Naive thymus-derived CD4-positive, alpha-beta T cell (primary cell): Measurements from ENCODE around the gene ETS2. TPM values are rescaled to one million over a fixed set of nuclear protein-coding genes. Genes with fewer than 3 reads are reported as not detected.

Experiments used
- ATAC-seq: fragments of 150-1000 bp; cut with Tn5 transposase; 2 replicates; pipeline ENCODE4 v1.10.0; 2021; ENCODE audit warnings: mild to moderate bottlenecking, moderate library complexity
- CTCF ChIA-PET: fragments of 350-600 bp; sonication (Branson Sonifier 250); formaldehyde crosslinking; loops from one replicate; lab custom pipeline; 2021; ENCODE audit warnings: antibody characterized with exemption; lab: Charles Lee
- POLR2A ChIA-PET: fragments of 350-600 bp; sonication (Branson Sonifier 250); formaldehyde crosslinking; loops from one replicate; lab custom pipeline; 2021; ENCODE audit warnings: antibody characterized with exemption, inconsistent platforms; lab: Charles Lee
- DNase-seq, 9 donors: peaks; one replicate each; pipeline versions ENCODE4 v3.0.0 to v3.0.0-alpha.2; 2020 to 2022; ENCODE audit warnings: mixed read lengths in 1 of 9
- H3K27ac ChIP-seq: one replicate; pipeline ENCODE4 v1.7.0; 2013; ENCODE audit warnings: mild to moderate bottlenecking, low read depth, low read length, moderate library complexity
- H3K27me3 ChIP-seq, 2 donors: one replicate each; pipeline ENCODE4 v1.7.0; 2013; ENCODE audit warnings: low read length in 2 of 2, mild to moderate bottlenecking in 2 of 2, moderate library complexity in 2 of 2; ENCODE audit not compliant: control insufficient read depth in 2 of 2, insufficient read depth in 2 of 2
- H3K36me3 ChIP-seq, 3 experiments: 1 replicate in 2 of 3; 2 replicates in 1 of 3; pipeline ENCODE4 v1.7.0; 2013; ENCODE audit warnings: low read length in 3 of 3, mild to moderate bottlenecking in 3 of 3, moderate library complexity in 1 of 3; ENCODE audit not compliant: insufficient read depth in 3 of 3, control insufficient read depth in 2 of 3
- H3K4me1 ChIP-seq, 2 donors: one replicate each; pipeline ENCODE4 v1.7.0; 2013; ENCODE audit warnings: low read length in 2 of 2, mild to moderate bottlenecking in 2 of 2, moderate library complexity in 1 of 2; ENCODE audit not compliant: control insufficient read depth in 2 of 2, insufficient read depth in 2 of 2
- H3K4me3 ChIP-seq: 2 replicates; pipeline ENCODE4 v1.7.0; 2013; ENCODE audit warnings: mild to moderate bottlenecking, low read length
- H3K9me3 ChIP-seq, 3 experiments: 1 replicate in 2 of 3; 2 replicates in 1 of 3; pipeline ENCODE4 v1.7.0; 2013; ENCODE audit warnings: low read length in 3 of 3; ENCODE audit not compliant: control insufficient read depth in 2 of 3
- H3K27ac Mint-ChIP-seq, 9 donors: one replicate each; pipeline ENCODE4 v1.8.0; 2020 to 2022; ENCODE audit warnings: mixed read lengths in 9 of 9, mild to moderate bottlenecking in 8 of 9, moderate library complexity in 5 of 9, inconsistent platforms in 2 of 9
- H3K27me3 Mint-ChIP-seq, 5 donors: one replicate each; pipeline ENCODE4 v1.8.0; 2021 to 2022; ENCODE audit warnings: mixed read lengths in 5 of 5, mild to moderate bottlenecking in 1 of 5
- H3K36me3 Mint-ChIP-seq, 5 donors: one replicate each; pipeline ENCODE4 v1.8.0; 2020 to 2022; ENCODE audit warnings: mixed read lengths in 5 of 5, mild to moderate bottlenecking in 3 of 5, inconsistent platforms in 1 of 5
- H3K4me1 Mint-ChIP-seq, 7 donors: one replicate each; pipeline ENCODE4 v1.8.0; 2020 to 2022; ENCODE audit warnings: mixed read lengths in 7 of 7, mild to moderate bottlenecking in 3 of 7, inconsistent platforms in 1 of 7
- H3K4me3 Mint-ChIP-seq, 10 donors: one replicate each; pipeline ENCODE4 v1.8.0; 2020 to 2022; ENCODE audit warnings: mild to moderate bottlenecking in 10 of 10, mixed read lengths in 10 of 10, moderate library complexity in 6 of 10, inconsistent platforms in 2 of 10
- H3K9me3 Mint-ChIP-seq, 11 donors: one replicate each; pipeline ENCODE4 v1.8.0; 2020 to 2022; ENCODE audit warnings: mixed read lengths in 11 of 11, mild to moderate bottlenecking in 4 of 11, inconsistent platforms in 1 of 11, moderate library complexity in 1 of 11
- intact Hi-C, 2 donors: fragments of 100-400 bp; cut with micrococcal nuclease; formaldehyde crosslinking; loops; one replicate each; pipeline ENCODE4 v1.15.1; 2023
- polyA plus RNA-seq, 2 donors: library from polyadenylated mRNA; unstranded; fragments of 300-500 nt; fragmentation: Illumina TruSeq; gene quantifications; one replicate each; pipeline ENCODE4 v1.2.3, GENCODE V29; 2021
- total RNA-seq, 6 experiments: library from RNA in 5 of 6; stranded (reverse) in 5 of 6; gene quantifications; 1 replicate in 5 of 6; 2 replicates in 1 of 6; pipeline ENCODE4 v1.2.3 and lab custom pipeline; 2021 to 2026

The ETS2 gene
- total and polyA plus RNA-seq, 7 experiments from 2014 or later: 3.4 to 61.1 (median 17.1) TPM

- intact Hi-C loops: no loop called here
- no peak overlapping the region for H3K27ac Mint-ChIP-seq
- DNase-seq (no peak), ATAC-seq (no peak)
- Histone ChIP-seq H3K4me3 (no peak overlapping the region), H3K36me3 (no peaks in the 10 kb centered on the region), H3K27me3 (no peaks in the 10 kb centered on the region), H3K27ac (no peak overlapping the region), H3K9me3 (no peaks in the 10 kb centered on the region), H3K4me1 (no peaks in the 10 kb centered on the region)
- peaks cover 0 to 8% (median 5%) of the 10 kb centered on the region in 5 donors for H3K27me3 Mint-ChIP-seq
- CTCF ChIA-PET: no interaction called here
- peaks cover 0 to 2% (median 0%) of the 10 kb centered on the region in 11 donors for H3K9me3 Mint-ChIP-seq
- POLR2A ChIA-PET: no interaction called here
- H3K4me3 Mint-ChIP-seq: no peak overlapping the region
- H3K36me3 Mint-ChIP-seq: no peaks in the 10 kb centered on the region
- peaks cover 0 to 4% (median 0%) of the 10 kb centered on the region in 7 donors for H3K4me1 Mint-ChIP-seq
Observed at GRCh38 chr21:38798081-38798480, 7.6 kb upstream of the ETS2 start.

- ATAC-seq: no peak
- Mint-ChIP-seq H3K36me3 (no peaks in the 10 kb centered on the region), H3K27me3 (peaks cover 0 to 8% (median 5%) of the 10 kb centered on the region in 5 donors), H3K4me3 (no peak overlapping the region), H3K4me1 (peaks cover 0 to 4% (median 0%) of the 10 kb centered on the region in 7 donors), H3K9me3 (peaks cover 0 to 2% (median 0%) of the 10 kb centered on the region in 11 donors), H3K27ac (no peak overlapping the region)
- H3K4me3 ChIP-seq: no peak overlapping the region
- H3K27me3 ChIP-seq: no peaks in the 10 kb centered on the region
- CTCF ChIA-PET: no interaction called here
- intact Hi-C loops: no loop called here
- no peaks in the 10 kb centered on the region for H3K36me3 ChIP-seq
- H3K9me3 ChIP-seq: no peaks in the 10 kb centered on the region
- POLR2A ChIA-PET: no interaction called here
- no peaks in the 10 kb centered on the region for H3K4me1 ChIP-seq
- no peak for DNase-seq
- no peak overlapping the region for H3K27ac ChIP-seq
Observed at GRCh38 chr21:38798481-38798882, 7.2 kb upstream of the ETS2 start.

- Mint-ChIP-seq H3K4me3 (no peak overlapping the region), H3K4me1 (peaks cover 3 to 12% (median 6%) of the 10 kb centered on the region in 7 donors), H3K9me3 (peaks cover 0 to 2% (median 0%) of the 10 kb centered on the region in 11 donors), H3K27me3 (peaks cover 0 to 8% (median 5%) of the 10 kb centered on the region in 5 donors), H3K36me3 (no peaks in the 10 kb centered on the region), H3K27ac (no peak overlapping the region)
- no peak for ATAC-seq
- Histone ChIP-seq H3K9me3 (no peaks in the 10 kb centered on the region), H3K4me3 (no peak overlapping the region), H3K36me3 (no peaks in the 10 kb centered on the region), H3K27ac (no peak overlapping the region), H3K27me3 (no peaks in the 10 kb centered on the region), H3K4me1 (peaks cover 0 to 6% of the 10 kb centered on the region in 2 donors)
- CTCF ChIA-PET: no interaction called here
- POLR2A ChIA-PET: no interaction called here
- DNase-seq: no peak
- intact Hi-C loops: loop anchor here in 1 of 2 donors (10.0 kb wide), 1 partner anchor 295 kb away; no protein-coding TSS in a partner anchor
Observed at GRCh38 chr21:38800046-38800758, 5.5 kb upstream of the ETS2 start.

GRCh38 chr21:38800924-38801744 is 4.6 kb upstream of the ETS2 start:
- POLR2A ChIA-PET: no interaction called here
- peaks cover 0 to 6% of the 10 kb centered on the region in 2 donors for H3K4me1 ChIP-seq
- no peak overlapping the region for H3K27ac ChIP-seq

GRCh38 chr21:38802050-38803026 is 3.4 kb upstream of the ETS2 start:
- Histone ChIP-seq H3K27ac (no peak overlapping the region), H3K4me1 (peaks cover 0 to 9% of the 10 kb centered on the region in 2 donors), H3K27me3 (no peaks in the 10 kb centered on the region), H3K36me3 (peaks cover 0 to 7% (median 0%) of the 10 kb centered on the region in 3 experiments), H3K9me3 (no peaks in the 10 kb centered on the region), H3K4me3 (no peak overlapping the region)
- Mint-ChIP-seq H3K27ac (no peak overlapping the region), H3K4me3 (no peak overlapping the region), H3K27me3 (peaks cover 0 to 5% (median 4%) of the 10 kb centered on the region in 5 donors), H3K4me1 (peaks cover 6 to 19% (median 14%) of the 10 kb centered on the region in 7 donors), H3K36me3 (no peaks in the 10 kb centered on the region), H3K9me3 (no peaks in the 10 kb centered on the region)
- DNase-seq: no peak
- ATAC-seq: no peak
- ChIA-PET CTCF (interaction anchor here (0.7 to 1.6 kb wide), 2 partner anchors 26 to 320 kb away, joined by 3 to 5 read pairs; no protein-coding TSS in a partner anchor), POLR2A (interaction anchor here (1.1 kb wide), 1 partner anchor 33 kb away, joined by 7 read pairs; no protein-coding TSS in a partner anchor)
- intact Hi-C loops: loop anchor here in 1 of 2 donors (10.0 kb wide), 1 partner anchor 298 kb away; no protein-coding TSS in a partner anchor

More at GRCh38 chr21:38800924-38801744, 4.6 kb upstream of the ETS2 start:
- no peak overlapping the region for H3K4me3 ChIP-seq
- ATAC-seq (no peak), DNase-seq (no peak)
- H3K27me3 Mint-ChIP-seq: peaks cover 0 to 7% (median 5%) of the 10 kb centered on the region in 5 donors
- peak overlapping the region in 1 of 9 donors; percentile 11 for H3K27ac Mint-ChIP-seq
- peaks cover 0 to 5% (median 0%) of the 10 kb centered on the region in 3 experiments for H3K36me3 ChIP-seq
- CTCF ChIA-PET: no interaction called here
- peaks cover 3 to 12% (median 6%) of the 10 kb centered on the region in 7 donors for H3K4me1 Mint-ChIP-seq
- no peaks in the 10 kb centered on the region for H3K36me3 Mint-ChIP-seq
- no peaks in the 10 kb centered on the region for H3K27me3 ChIP-seq
- intact Hi-C loops: loop anchor here in 1 of 2 donors (10.0 kb wide), 1 partner anchor 296 kb away; no protein-coding TSS in a partner anchor
- H3K9me3 ChIP-seq: no peaks in the 10 kb centered on the region
- no peak overlapping the region for H3K4me3 Mint-ChIP-seq
- H3K9me3 Mint-ChIP-seq: peaks cover 0 to 2% (median 0%) of the 10 kb centered on the region in 11 donors
